Coronary artery (tissue), 2 donors: ENCODE results near the gene GALR1.

Experiments used
- DNase-seq: peaks from one replicate; pipeline ENCODE4 v3.0.0-alpha.2; 2017; ENCODE audit warnings: low spot score
- H3K27ac ChIP-seq, 2 donors: fragments of 200-600 bp; sonication (generic); one replicate each; pipeline ENCODE4 v1.5.1; 2016 to 2019
- H3K4me3 ChIP-seq: fragments of 200-600 bp; sonication (generic); 2 replicates; pipeline ENCODE4 v1.5.1; 2016; ENCODE audit warnings: mild to moderate bottlenecking, moderate library complexity
- CTCF ChIP-seq: fragments of 200-600 bp; sonication (generic); IDR thresholded peaks from one replicate; pipeline ENCODE4 v1.5.1; 2019; ENCODE audit warnings: antibody characterized with exemption

The GALR1 gene

GRCh38 chr18:77206676-77207374 is 42.8 kb upstream of the GALR1 start:
- DNase-seq = no peak
- H3K4me3 ChIP-seq = no peak overlapping the region
- no peak for TF ChIP-seq CTCF
- peak overlapping the region; percentile 66 to 71 for H3K27ac ChIP-seq

- Histone ChIP-seq H3K27ac (peak overlapping the region; percentile 66 to 71), H3K4me3 (peak overlapping the region; percentile 22)
- no peak for DNase-seq
- TF ChIP-seq CTCF = peak; percentile 43
These were observed 42.1 kb upstream of the GALR1 start for GRCh38 chr18:77207540-77207939.

GRCh38 chr18:77208964-77209363 is 40.7 kb upstream of the GALR1 start:
- no peak for DNase-seq
- no peak for TF ChIP-seq CTCF
- H3K27ac ChIP-seq = no peak overlapping the region
- no peak overlapping the region for H3K4me3 ChIP-seq

- no peak overlapping the region for H3K27ac ChIP-seq
- no peak overlapping the region for H3K4me3 ChIP-seq
- TF ChIP-seq CTCF = no peak
- no peak for DNase-seq
These were observed 40.1 kb upstream of the GALR1 start for GRCh38 chr18:77209587-77209986.

GRCh38 chr18:77210249-77210648 is 39.4 kb upstream of the GALR1 start:
- no peak overlapping the region for H3K4me3 ChIP-seq
- no peak for TF ChIP-seq CTCF
- DNase-seq = no peak
- H3K27ac ChIP-seq = no peak overlapping the region

GRCh38 chr18:77218642-77219041 is 31.0 kb upstream of the GALR1 start:
- H3K4me3 ChIP-seq = no peak overlapping the region
- no peak for TF ChIP-seq CTCF
- H3K27ac ChIP-seq = no peak overlapping the region
- no peak for DNase-seq

- DNase-seq = no peak
- no peak overlapping the region for H3K4me3 ChIP-seq
- TF ChIP-seq CTCF = no peak
- H3K27ac ChIP-seq = no peak overlapping the region
These were observed 28.9 kb upstream of the GALR1 start for GRCh38 chr18:77220726-77221125.
